AG04449 (cell line): ENCODE data around the gene ATP5PD.
A peak's percentile ranks its signal among the peaks of the same experiment; 100 is the strongest.

Experiments
- CTCF ChIA-PET: fragments of 350-600 bp; formaldehyde crosslinking; extraction: SDS; loops from one replicate; lab custom pipeline; 2021; ENCODE audit warnings: antibody characterized with exemption; lab: Yijun Ruan, JAX
- POLR2A ChIA-PET: fragments of 400-600, 350-600 bp; formaldehyde crosslinking; extraction: SDS; loops from one replicate; lab custom pipeline; 2020; ENCODE audit warnings: antibody characterized with exemption, inconsistent platforms; lab: Yijun Ruan, JAX
- DNase-seq: peaks from one replicate; pipeline ENCODE4 v3.0.0-alpha.2; 2010; ENCODE audit warnings: low read depth, low spot score
- H3K4me3 ChIP-seq: 2 replicates; pipeline ENCODE4 v1.5.1; 2011; ENCODE audit warnings: low read depth, mild to moderate bottlenecking, control low read depth, low read length
- CTCF ChIP-seq: IDR thresholded peaks from one replicate; pipeline ENCODE4 v1.5.1; 2011; ENCODE audit warnings: mild to moderate bottlenecking, moderate library complexity, low read length, control low read depth, inconsistent platforms; ENCODE audit not compliant: insufficient read depth; ENCODE audit errors: missing control alignments

Gene ATP5PD

GRCh38 chr17:75046407-75047289, at the start of gene ATP5PD, which contains the start of gene KCTD2:
TSS of gene ATP5PD (minus strand) at chr17:75046969. CDS start at chr17:75042650, 4,319 bp downstream.
TSS of gene KCTD2 (plus strand) at chr17:75047225. CDS start at chr17:75047251, 26 bp downstream.
- DNase-seq = peak; percentile 77
- peak within 1 kb of the TSS; percentile 99 for H3K4me3 ChIP-seq
- ChIA-PET CTCF (interaction anchor here (1.0 to 5.2 kb wide), 4 partner anchors 14 to 160 kb away, joined by 3 to 52 read pairs (median 9); no protein-coding TSS in a partner anchor), POLR2A (interaction anchor here (1.5 to 3.3 kb wide), 3 partner anchors 12 to 34 kb away, joined by 4 to 18 read pairs (median 8); partner anchors contain the start of gene MRPL58)
- no peak for TF ChIP-seq CTCF

GRCh38 chr17:75096082-75096625, 49.4 kb upstream of the ATP5PD start:
- no peak for DNase-seq
- no peak overlapping the region for H3K4me3 ChIP-seq
- CTCF ChIA-PET = interaction anchor here (1.0 to 5.8 kb wide), 6 partner anchors 8 to 36 kb away, joined by 3 to 43 read pairs (median 3); partner anchors contain the start of genes ARMC7 and SLC16A5
- POLR2A ChIA-PET = interaction anchor here (0.7 to 1.0 kb wide), 3 partner anchors 9 to 16 kb away, joined by 3 to 4 read pairs (median 3); partner anchors contain the start of gene ARMC7
- no peak for TF ChIP-seq CTCF

GRCh38 chr17:75094871-75095399, 48.2 kb upstream of the ATP5PD start:
- no peak for DNase-seq
- CTCF ChIA-PET = interaction anchor here (1.3 to 5.8 kb wide), 3 partner anchors 11 to 20 kb away, joined by 3 to 43 read pairs (median 36); partner anchors contain the start of gene ARMC7
- no peak for TF ChIP-seq CTCF
- POLR2A ChIA-PET = no interaction called here
- H3K4me3 ChIP-seq = no peak overlapping the region

- H3K4me3 ChIP-seq = no peak overlapping the region
- CTCF ChIA-PET = interaction anchor here (5.1 to 5.8 kb wide), 2 partner anchors 12 to 21 kb away, joined by 36 to 43 read pairs; no protein-coding TSS in a partner anchor
- TF ChIP-seq CTCF = no peak
- POLR2A ChIA-PET = no interaction called here
- no peak for DNase-seq
Observed at GRCh38 chr17:75093548-75094158, 46.9 kb upstream of the ATP5PD start.

GRCh38 chr17:75091855-75092327, 45.1 kb upstream of the ATP5PD start:
- ChIA-PET POLR2A (interaction anchor here (1.0 kb wide), 1 partner anchor 14 kb away, joined by 3 read pairs; no protein-coding TSS in a partner anchor), CTCF (interaction anchor here (1.4 to 1.9 kb wide), 3 partner anchors 13 to 32 kb away, joined by 5 to 17 read pairs (median 10); no protein-coding TSS in a partner anchor)
- no peak overlapping the region for H3K4me3 ChIP-seq
- DNase-seq = no peak
- TF ChIP-seq CTCF = no peak
